NCI-H2227 (cell line): ENCODE results near the gene TSSK2.

Experiments
- DNase-seq: peaks from one replicate; lab custom pipeline; 2025; ENCODE audit not compliant: unreplicated experiment; lab: John Stamatoyannopoulos, UW

TSSK2 gene

GRCh38 chr22:19180234-19180633 lies 49.1 kb downstream of the TSSK2 start:
- no peak for DNase-seq

- DNase-seq, result no peak
Observed at GRCh38 chr22:19180740-19181410, 49.8 kb downstream of the TSSK2 start.

GRCh38 chr22:19181786-19182471 lies 50.8 kb downstream of the TSSK2 start:
- no peak for DNase-seq
